SK-N-SH treated with all-trans-retinoic acid at 6 μM for 48 hours (cell line): ENCODE results near the gene LARGE1.

Experiments
- ARNTL ChIP-seq: fragments of 450-650 bp; formaldehyde crosslinking; IDR thresholded peaks from 2 replicates; pipeline ENCODE4 v1.5.0; 2020; ENCODE audit warnings: low read depth, mild to moderate bottlenecking, moderate library complexity, borderline replicate concordance
- CSDC2 ChIP-seq: fragments of 250-450 bp; sonication (Bioruptor Pico); IDR thresholded peaks from 2 replicates; pipeline ENCODE4 v1.5.0; 2020; ENCODE audit warnings: mild to moderate bottlenecking, moderate library complexity
- ESRRG ChIP-seq: fragments of 250-450 bp; sonication (Bioruptor Pico); IDR thresholded peaks from 2 replicates; pipeline ENCODE4 v1.6.1; 2021; ENCODE audit warnings: mild to moderate bottlenecking
- OSR1 ChIP-seq: fragments of 250-450 bp; sonication (Bioruptor Pico); IDR thresholded peaks from 2 replicates; pipeline ENCODE4 v1.8.0; 2022; ENCODE audit warnings: moderate library complexity, mild to moderate bottlenecking, inconsistent platforms
- RARB ChIP-seq: fragments of 250-450 bp; sonication (Bioruptor Pico); IDR thresholded peaks from 2 replicates; pipeline ENCODE4 v1.8.0; 2021; ENCODE audit warnings: mild to moderate bottlenecking, moderate library complexity
- TOX ChIP-seq: fragments of 250-450 bp; sonication (Bioruptor Pico); IDR thresholded peaks from 2 replicates; pipeline ENCODE4 v1.8.0; 2021; ENCODE audit warnings: mild to moderate bottlenecking, moderate library complexity, borderline replicate concordance
- ZC3H10 ChIP-seq: fragments of 250-450 bp; sonication (Bioruptor Pico); IDR thresholded peaks from 2 replicates; pipeline ENCODE4 v1.5.1; 2021; ENCODE audit warnings: mild to moderate bottlenecking, moderate library complexity
- ZFP3 ChIP-seq: fragments of 250-450 bp; sonication (Bioruptor Pico); IDR thresholded peaks from 2 replicates; pipeline ENCODE4 v1.5.0; 2020; ENCODE audit warnings: mild to moderate bottlenecking, moderate library complexity
- ZFP30 ChIP-seq: fragments of 450-650 bp; formaldehyde crosslinking; IDR thresholded peaks from 2 replicates; pipeline ENCODE4 v1.5.0; 2022; ENCODE audit warnings: mild to moderate bottlenecking, moderate library complexity
- ZNF565 ChIP-seq: fragments of 450-650 bp; formaldehyde crosslinking; conservative IDR thresholded peaks from 2 replicates; pipeline ENCODE4 v1.5.0; 2020; ENCODE audit warnings: low read depth, mild to moderate bottlenecking, moderate library complexity
- TF ChIP-seq, protein P1 (sequence below): fragments of 250-450 bp; sonication (Bioruptor Pico); IDR thresholded peaks from 2 replicates; pipeline ENCODE4 v1.5.1; 2020; ENCODE audit warnings: low read depth, mild to moderate bottlenecking, moderate library complexity
- TF ChIP-seq, protein P2 (sequence below): fragments of 250-450 bp; sonication (Bioruptor Pico); IDR thresholded peaks from 2 replicates; pipeline ENCODE4 v1.8.0; 2020; ENCODE audit warnings: mild to moderate bottlenecking, moderate library complexity, borderline replicate concordance
- TF ChIP-seq, protein P3 (sequence below): fragments of 250-450 bp; sonication (Bioruptor Pico); IDR thresholded peaks from 2 replicates; pipeline ENCODE4 v1.8.0; 2021; ENCODE audit warnings: low read depth, mild to moderate bottlenecking, moderate library complexity, borderline replicate concordance

DNA sequence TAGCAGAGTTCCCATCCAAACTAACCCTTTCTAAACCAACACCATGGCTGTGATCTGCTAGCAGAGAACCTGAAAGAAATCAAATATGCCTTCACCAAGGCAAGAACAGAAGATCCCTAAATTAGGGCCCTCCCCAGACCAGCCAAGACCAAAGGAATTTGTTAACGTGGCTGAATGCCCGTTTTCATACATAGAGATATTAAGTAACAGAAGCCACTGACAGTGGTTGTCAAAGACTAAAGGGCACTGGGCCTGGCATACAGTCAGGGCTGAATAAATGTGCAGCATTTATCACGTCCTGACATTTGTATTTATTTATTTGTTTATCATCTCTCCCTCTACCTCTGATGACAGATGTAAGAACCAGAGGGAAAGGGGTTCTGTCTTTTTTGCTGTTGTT, 271.8 kb downstream of the LARGE1 start:
- TF ChIP-seq ARNTL (CRISPR knock-in tag) = no peak
- TF ChIP-seq ZFP3 (CRISPR knock-in tag) = no peak
- no peak for TF ChIP-seq ESRRG (CRISPR knock-in tag)
- TF ChIP-seq OSR1 (CRISPR knock-in tag) = no peak
- no peak for TF ChIP-seq RARB (CRISPR knock-in tag)
- no peak for TF ChIP-seq CSDC2 (CRISPR knock-in tag)
- TF ChIP-seq ZNF565 = no peak
- TF ChIP-seq, protein P1, sequence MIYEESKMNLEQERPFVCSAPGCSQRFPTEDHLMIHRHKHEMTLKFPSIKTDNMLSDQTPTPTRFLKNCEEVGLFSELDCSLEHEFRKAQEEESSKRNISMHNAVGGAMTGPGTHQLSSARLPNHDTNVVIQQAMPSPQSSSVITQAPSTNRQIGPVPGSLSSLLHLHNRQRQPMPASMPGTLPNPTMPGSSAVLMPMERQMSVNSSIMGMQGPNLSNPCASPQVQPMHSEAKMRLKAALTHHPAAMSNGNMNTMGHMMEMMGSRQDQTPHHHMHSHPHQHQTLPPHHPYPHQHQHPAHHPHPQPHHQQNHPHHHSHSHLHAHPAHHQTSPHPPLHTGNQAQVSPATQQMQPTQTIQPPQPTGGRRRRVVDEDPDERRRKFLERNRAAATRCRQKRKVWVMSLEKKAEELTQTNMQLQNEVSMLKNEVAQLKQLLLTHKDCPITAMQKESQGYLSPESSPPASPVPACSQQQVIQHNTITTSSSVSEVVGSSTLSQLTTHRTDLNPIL (CRISPR knock-in tag) = no peak
- no peak for TF ChIP-seq ZFP30 (CRISPR knock-in tag)
- TF ChIP-seq, protein P2, sequence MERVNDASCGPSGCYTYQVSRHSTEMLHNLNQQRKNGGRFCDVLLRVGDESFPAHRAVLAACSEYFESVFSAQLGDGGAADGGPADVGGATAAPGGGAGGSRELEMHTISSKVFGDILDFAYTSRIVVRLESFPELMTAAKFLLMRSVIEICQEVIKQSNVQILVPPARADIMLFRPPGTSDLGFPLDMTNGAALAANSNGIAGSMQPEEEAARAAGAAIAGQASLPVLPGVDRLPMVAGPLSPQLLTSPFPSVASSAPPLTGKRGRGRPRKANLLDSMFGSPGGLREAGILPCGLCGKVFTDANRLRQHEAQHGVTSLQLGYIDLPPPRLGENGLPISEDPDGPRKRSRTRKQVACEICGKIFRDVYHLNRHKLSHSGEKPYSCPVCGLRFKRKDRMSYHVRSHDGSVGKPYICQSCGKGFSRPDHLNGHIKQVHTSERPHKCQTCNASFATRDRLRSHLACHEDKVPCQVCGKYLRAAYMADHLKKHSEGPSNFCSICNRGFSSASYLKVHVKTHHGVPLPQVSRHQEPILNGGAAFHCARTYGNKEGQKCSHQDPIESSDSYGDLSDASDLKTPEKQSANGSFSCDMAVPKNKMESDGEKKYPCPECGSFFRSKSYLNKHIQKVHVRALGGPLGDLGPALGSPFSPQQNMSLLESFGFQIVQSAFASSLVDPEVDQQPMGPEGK (CRISPR knock-in tag) = no peak
- TF ChIP-seq, protein P3, sequence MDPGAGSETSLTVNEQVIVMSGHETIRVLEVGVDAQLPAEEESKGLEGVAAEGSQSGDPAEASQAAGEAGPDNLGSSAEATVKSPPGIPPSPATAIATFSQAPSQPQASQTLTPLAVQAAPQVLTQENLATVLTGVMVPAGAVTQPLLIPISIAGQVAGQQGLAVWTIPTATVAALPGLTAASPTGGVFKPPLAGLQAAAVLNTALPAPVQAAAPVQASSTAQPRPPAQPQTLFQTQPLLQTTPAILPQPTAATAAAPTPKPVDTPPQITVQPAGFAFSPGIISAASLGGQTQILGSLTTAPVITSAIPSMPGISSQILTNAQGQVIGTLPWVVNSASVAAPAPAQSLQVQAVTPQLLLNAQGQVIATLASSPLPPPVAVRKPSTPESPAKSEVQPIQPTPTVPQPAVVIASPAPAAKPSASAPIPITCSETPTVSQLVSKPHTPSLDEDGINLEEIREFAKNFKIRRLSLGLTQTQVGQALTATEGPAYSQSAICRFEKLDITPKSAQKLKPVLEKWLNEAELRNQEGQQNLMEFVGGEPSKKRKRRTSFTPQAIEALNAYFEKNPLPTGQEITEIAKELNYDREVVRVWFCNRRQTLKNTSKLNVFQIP (CRISPR knock-in tag) = no peak
- TF ChIP-seq ZC3H10 (CRISPR knock-in tag) = no peak
- no peak for TF ChIP-seq TOX
